ENCODE results near the gene ZGPAT. TPM values are rescaled to one million over a fixed set of nuclear protein-coding genes. Genes with fewer than 3 reads are reported as not detected.
A peak's percentile ranks its signal among the peaks of the same experiment; 100 is the strongest.

ZGPAT gene
- total RNA-seq, 1 experiment from 2014 or later: 48.4 TPM

DNA sequence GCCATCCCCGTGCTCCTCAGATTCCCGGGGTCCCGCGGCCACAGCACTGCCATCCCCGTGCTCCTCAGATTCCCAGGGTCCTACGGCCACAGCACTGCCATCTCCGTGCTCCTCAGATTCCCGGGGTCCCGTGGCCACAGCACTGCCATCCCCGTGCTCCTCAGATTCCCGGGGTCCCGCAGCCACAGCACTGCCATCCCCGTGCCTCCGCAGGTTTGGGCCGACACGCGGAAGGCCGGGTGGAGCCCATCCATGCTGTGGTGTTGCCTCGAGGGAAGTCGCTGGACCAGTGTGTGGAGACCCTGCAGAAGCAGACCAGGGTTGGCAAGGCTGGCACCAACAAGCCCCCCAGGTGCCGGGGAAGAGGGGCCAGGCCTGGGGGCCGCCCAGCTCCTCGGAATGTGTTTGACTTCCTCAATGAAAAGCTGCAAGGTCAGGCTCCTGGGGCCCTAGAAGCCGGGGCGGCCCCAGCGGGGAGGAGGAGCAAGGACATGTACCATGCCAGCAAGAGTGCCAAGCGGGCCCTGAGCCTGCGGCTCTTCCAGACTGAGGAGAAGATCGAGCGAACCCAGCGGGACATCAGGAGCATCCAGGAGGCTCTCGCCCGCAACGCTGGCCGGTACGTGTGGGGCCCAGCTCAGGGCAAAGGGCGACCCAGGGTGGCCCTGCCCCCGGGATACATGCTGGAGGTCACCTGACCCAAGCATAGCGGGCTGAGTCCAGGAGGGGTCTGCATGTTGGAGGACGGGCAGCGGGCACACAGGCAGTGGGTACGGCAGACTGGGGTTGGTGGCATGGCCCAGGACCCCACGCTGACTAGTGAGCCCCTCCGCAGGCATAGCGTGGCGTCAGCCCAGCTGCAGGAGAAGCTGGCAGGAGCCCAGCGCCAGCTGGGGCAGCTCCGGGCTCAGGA is 27.4 kb downstream of the ZGPAT start:
- TF ChIP-seq, protein P1, sequence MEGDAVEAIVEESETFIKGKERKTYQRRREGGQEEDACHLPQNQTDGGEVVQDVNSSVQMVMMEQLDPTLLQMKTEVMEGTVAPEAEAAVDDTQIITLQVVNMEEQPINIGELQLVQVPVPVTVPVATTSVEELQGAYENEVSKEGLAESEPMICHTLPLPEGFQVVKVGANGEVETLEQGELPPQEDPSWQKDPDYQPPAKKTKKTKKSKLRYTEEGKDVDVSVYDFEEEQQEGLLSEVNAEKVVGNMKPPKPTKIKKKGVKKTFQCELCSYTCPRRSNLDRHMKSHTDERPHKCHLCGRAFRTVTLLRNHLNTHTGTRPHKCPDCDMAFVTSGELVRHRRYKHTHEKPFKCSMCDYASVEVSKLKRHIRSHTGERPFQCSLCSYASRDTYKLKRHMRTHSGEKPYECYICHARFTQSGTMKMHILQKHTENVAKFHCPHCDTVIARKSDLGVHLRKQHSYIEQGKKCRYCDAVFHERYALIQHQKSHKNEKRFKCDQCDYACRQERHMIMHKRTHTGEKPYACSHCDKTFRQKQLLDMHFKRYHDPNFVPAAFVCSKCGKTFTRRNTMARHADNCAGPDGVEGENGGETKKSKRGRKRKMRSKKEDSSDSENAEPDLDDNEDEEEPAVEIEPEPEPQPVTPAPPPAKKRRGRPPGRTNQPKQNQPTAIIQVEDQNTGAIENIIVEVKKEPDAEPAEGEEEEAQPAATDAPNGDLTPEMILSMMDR (IDR thresholded peaks at IDR 0.05; ENCODE audit: unreplicated experiment): no peak
- CTCF ChIA-PET: no interaction called here
- no peaks in the 10 kb centered on the region for H3K27me3 Mint-ChIP-seq (ENCODE audit: unreplicated experiment)
- peak overlapping the region; percentile 19 for H3K27ac Mint-ChIP-seq (ENCODE audit: unreplicated experiment)
- no peaks in the 10 kb centered on the region for H3K9me3 Mint-ChIP-seq (ENCODE audit: low read depth, unreplicated experiment)
- TSS peak; percentile 47 for BruUV-seq (replicated peaks)
- H3K4me3 Mint-ChIP-seq (ENCODE audit: low read depth, unreplicated experiment): no peak overlapping the region
- no peaks in the 10 kb centered on the region for H3K4me1 Mint-ChIP-seq (ENCODE audit: low read depth, unreplicated experiment)
- intact Hi-C loops (cut with micrococcal nuclease; ENCODE audit: unreplicated experiment): no loop called here
- peaks cover 46% of the 10 kb centered on the region for H3K36me3 Mint-ChIP-seq (ENCODE audit: insufficient read depth, unreplicated experiment)
- DNase-seq: no peak

DNA sequence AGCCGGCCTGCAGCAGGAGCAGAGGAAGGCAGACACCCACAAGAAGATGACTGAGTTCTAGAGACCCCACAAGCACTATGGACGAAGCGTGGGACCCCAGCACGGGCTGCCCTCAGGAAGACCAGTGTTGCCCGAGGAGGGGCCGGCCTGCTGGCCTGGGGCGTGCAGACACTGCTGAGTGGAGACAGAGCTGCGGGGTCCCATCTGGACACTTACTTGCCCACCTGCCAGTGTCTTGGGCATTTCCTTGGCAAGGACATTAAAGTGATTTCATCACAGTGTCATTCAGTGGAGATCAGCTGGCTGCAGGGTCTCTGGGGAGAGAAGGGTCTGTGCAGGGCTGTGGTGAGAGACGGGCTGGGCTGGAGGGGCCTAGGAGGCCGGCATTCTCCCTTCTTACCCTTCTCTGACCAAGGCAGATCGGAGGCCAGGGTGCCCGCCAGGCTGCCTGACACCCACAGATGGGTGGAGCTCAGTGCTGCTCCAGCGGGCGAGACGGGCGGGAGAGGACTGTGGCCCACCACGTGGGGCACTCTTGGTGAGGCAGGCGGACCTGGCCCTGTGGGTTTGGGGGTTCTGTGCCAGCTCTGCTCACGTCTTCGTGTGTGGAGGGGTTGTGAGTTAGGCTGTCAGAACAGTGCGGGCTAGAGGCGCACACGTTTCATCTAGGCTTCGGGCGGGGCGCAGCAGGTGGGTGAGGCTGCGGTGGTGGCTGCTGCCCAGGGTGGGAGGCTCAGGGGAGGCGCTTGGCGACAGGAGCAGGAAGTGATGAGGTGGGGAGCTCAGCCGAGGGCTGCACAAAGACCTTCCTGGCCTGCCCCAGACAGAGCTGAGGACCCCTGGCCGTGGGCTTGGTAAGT is 28.2 kb downstream of the ZGPAT start, which contains the start of gene LIME1:
Gene LIME1, plus strand, starts transcription at position 806 of the 860 bp plus-strand sequence. CDS start 886 bp downstream, outside the sequence.
- TF ChIP-seq, protein P1 (IDR thresholded peaks at IDR 0.05; ENCODE audit: unreplicated experiment): no peak
- DNase-seq: no peak
- BruUV-seq (replicated peaks): no TSS peak
- Mint-ChIP-seq H3K27ac (ENCODE audit: unreplicated experiment) (peak within 1 kb of the TSS; percentile 64), H3K27me3 (ENCODE audit: unreplicated experiment) (no peaks in the 10 kb centered on the region), H3K4me3 (ENCODE audit: low read depth, unreplicated experiment) (no peak within 1 kb of the TSS), H3K36me3 (ENCODE audit: insufficient read depth, unreplicated experiment) (peaks cover 55% of the 10 kb centered on the region), H3K9me3 (ENCODE audit: low read depth, unreplicated experiment) (no peaks in the 10 kb centered on the region), H3K4me1 (ENCODE audit: low read depth, unreplicated experiment) (no peaks in the 10 kb centered on the region)
- intact Hi-C loops (cut with micrococcal nuclease; ENCODE audit: unreplicated experiment): no loop called here
- CTCF ChIA-PET: interaction anchor here (1.7 kb wide), 1 partner anchor 8 kb away, joined by 8 read pairs; no protein-coding TSS in a partner anchor

DNA sequence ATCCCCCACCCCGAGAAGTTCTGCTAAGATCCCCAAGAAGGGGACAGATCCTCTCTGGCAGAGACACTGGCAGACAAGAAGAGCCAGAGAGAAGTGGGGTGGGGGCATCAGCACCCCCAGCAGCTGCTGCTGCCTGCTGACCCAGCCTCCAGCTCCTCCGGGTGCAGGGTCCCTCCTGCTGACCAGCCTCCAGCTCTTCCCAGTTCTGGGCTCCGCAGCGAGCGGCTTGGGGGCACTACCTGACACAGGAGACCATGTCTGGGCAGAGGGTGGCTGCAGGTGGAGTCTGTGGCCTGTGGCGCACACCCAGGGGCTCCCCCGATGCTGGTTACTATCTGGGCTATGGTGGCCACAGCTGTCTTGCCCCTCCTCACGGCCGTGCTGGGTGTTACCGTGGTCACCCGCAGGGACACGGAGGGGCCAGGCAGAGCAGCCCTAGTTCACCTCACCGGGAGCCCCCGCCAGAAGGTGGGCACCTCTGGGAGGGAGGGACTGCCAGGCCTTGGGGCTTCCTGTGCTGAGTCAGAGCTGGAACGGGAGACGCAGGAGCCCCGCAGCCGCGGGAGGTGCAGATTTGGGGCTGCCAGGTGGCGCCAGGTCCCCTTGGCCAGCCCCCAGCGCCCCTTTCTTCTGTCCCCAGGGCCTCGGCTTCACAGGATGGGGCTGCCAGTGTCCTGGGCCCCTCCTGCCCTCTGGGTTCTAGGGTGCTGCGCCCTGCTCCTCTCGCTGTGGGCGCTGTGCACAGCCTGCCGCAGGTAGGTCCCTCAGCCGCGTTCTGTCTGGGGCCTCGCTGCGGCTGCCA is 29.3 kb downstream of the ZGPAT start:
- H3K27ac Mint-ChIP-seq (ENCODE audit: unreplicated experiment): no peak overlapping the region
- CTCF ChIA-PET: interaction anchor here (1.7 kb wide), 1 partner anchor 9 kb away, joined by 8 read pairs; no protein-coding TSS in a partner anchor

More for the DNA sequence above, 29.3 kb downstream of the ZGPAT start:
- Mint-ChIP-seq H3K4me3 (ENCODE audit: low read depth, unreplicated experiment) (no peak overlapping the region), H3K4me1 (ENCODE audit: low read depth, unreplicated experiment) (no peaks in the 10 kb centered on the region), H3K27me3 (ENCODE audit: unreplicated experiment) (no peaks in the 10 kb centered on the region), H3K9me3 (ENCODE audit: low read depth, unreplicated experiment) (no peaks in the 10 kb centered on the region), H3K36me3 (ENCODE audit: insufficient read depth, unreplicated experiment) (peaks cover 65% of the 10 kb centered on the region)
- no peak for DNase-seq
- BruUV-seq (replicated peaks): no TSS peak
- intact Hi-C loops (cut with micrococcal nuclease; ENCODE audit: unreplicated experiment): no loop called here
- TF ChIP-seq, protein P1 (IDR thresholded peaks at IDR 0.05; ENCODE audit: unreplicated experiment): no peak
